H9 (cell line): ENCODE measurements around the gene ARHGAP26. TPM values are rescaled to one million over a fixed set of nuclear protein-coding genes. Genes with fewer than 3 reads are reported as not detected.

ENCODE experiments used
- DNase-seq: peaks from one replicate; pipeline ENCODE4 v3.0.0-alpha.2; 2017
- H2AFZ ChIP-seq: one replicate; pipeline ENCODE4 v1.6.1; 2013; ENCODE audit warnings: mild to moderate bottlenecking, low read length, control low read depth, moderate library complexity
- H2AK5ac ChIP-seq: 2 replicates; pipeline ENCODE4 v1.6.1; 2013; ENCODE audit warnings: low read length, control low read depth, mixed read lengths; ENCODE audit not compliant: insufficient read length
- H2BK120ac ChIP-seq: one replicate; pipeline ENCODE4 v1.6.1; 2013; ENCODE audit warnings: low read depth, mild to moderate bottlenecking, low read length, control low read depth, inconsistent platforms; ENCODE audit not compliant: poor library complexity, severe bottlenecking
- H2BK12ac ChIP-seq: 2 replicates; pipeline ENCODE4 v1.6.1; 2013; ENCODE audit warnings: low read length, control low read depth, mixed read lengths, low read depth; ENCODE audit not compliant: insufficient read length
- H2BK15ac ChIP-seq: 2 replicates; pipeline ENCODE4 v1.6.1; 2013; ENCODE audit warnings: low read depth, low read length, control low read depth
- H2BK20ac ChIP-seq: one replicate; pipeline ENCODE4 v1.6.1; 2013; ENCODE audit warnings: low read depth, mild to moderate bottlenecking, low read length, control low read depth, inconsistent platforms; ENCODE audit not compliant: poor library complexity, severe bottlenecking
- H2BK5ac ChIP-seq: 2 replicates; pipeline ENCODE4 v1.6.1; 2013; ENCODE audit warnings: low read length, control low read depth, mixed read lengths; ENCODE audit not compliant: insufficient read length
- H3K14ac ChIP-seq: 2 replicates; pipeline ENCODE4 v1.6.1; 2013; ENCODE audit warnings: low read length, control low read depth; ENCODE audit not compliant: insufficient read depth
- H3K18ac ChIP-seq: 2 replicates; pipeline ENCODE4 v1.6.1; 2013; ENCODE audit warnings: low read depth, mild to moderate bottlenecking, mixed read lengths, low read length, control low read depth; ENCODE audit not compliant: insufficient read length
- H3K23ac ChIP-seq: 2 replicates; pipeline ENCODE4 v1.6.1; 2013; ENCODE audit warnings: low read length, control low read depth, mixed read lengths, low read depth; ENCODE audit not compliant: insufficient read length
- H3K23me2 ChIP-seq: 2 replicates; pipeline ENCODE4 v1.6.1; 2013; ENCODE audit warnings: low read depth, mild to moderate bottlenecking, mixed read lengths, low read length, control low read depth; ENCODE audit not compliant: insufficient read length, poor library complexity, severe bottlenecking
- H3K27ac ChIP-seq: 2 replicates; pipeline ENCODE4 v1.5.1; 2013; ENCODE audit warnings: low read length, control low read depth, mixed read lengths, low read depth; ENCODE audit not compliant: insufficient read length
- H3K27me3 ChIP-seq: 2 replicates; pipeline ENCODE4 v1.6.1; 2013; ENCODE audit warnings: low read length, control low read depth, inconsistent platforms; ENCODE audit not compliant: insufficient read depth
- H3K4ac ChIP-seq: 2 replicates; pipeline ENCODE4 v1.6.1; 2013; ENCODE audit warnings: low read depth, mild to moderate bottlenecking, control low read depth, inconsistent platforms, low read length, moderate library complexity
- H3K4me1 ChIP-seq: 2 replicates; pipeline ENCODE4 v1.6.1; 2013; ENCODE audit warnings: low read length, control low read depth, inconsistent platforms; ENCODE audit not compliant: insufficient read depth
- H3K4me2 ChIP-seq: 2 replicates; pipeline ENCODE4 v1.6.1; 2013; ENCODE audit warnings: low read length, control low read depth, mixed read lengths; ENCODE audit not compliant: insufficient read length, insufficient read depth
- H3K56ac ChIP-seq: 2 replicates; pipeline ENCODE4 v1.6.1; 2013; ENCODE audit warnings: low read depth, mild to moderate bottlenecking, mixed read lengths, low read length, control low read depth; ENCODE audit not compliant: insufficient read length
- H3K79me1 ChIP-seq: 2 replicates; pipeline ENCODE4 v1.6.1; 2013; ENCODE audit warnings: low read depth, mild to moderate bottlenecking, moderate library complexity, low read length, control low read depth, inconsistent platforms; ENCODE audit not compliant: insufficient read depth, poor library complexity, severe bottlenecking
- H3K79me2 ChIP-seq: 2 replicates; pipeline ENCODE4 v1.6.1; 2013; ENCODE audit warnings: low read length, control low read depth, inconsistent platforms; ENCODE audit not compliant: insufficient read depth
- H3K9ac ChIP-seq: 2 replicates; pipeline ENCODE4 v1.6.1; 2013; ENCODE audit warnings: low read length, control low read depth, mixed read lengths; ENCODE audit not compliant: insufficient read length; ENCODE audit errors: extremely low read depth
- H3K9me3 ChIP-seq: one replicate; pipeline ENCODE4 v1.6.1; 2013; ENCODE audit warnings: low read depth, low read length, inconsistent platforms; ENCODE audit not compliant: control insufficient read depth
- H3T11ph ChIP-seq: one replicate; pipeline ENCODE4 v1.6.1; 2013; ENCODE audit warnings: mild to moderate bottlenecking, low read length, control low read depth, inconsistent platforms
- H4K20me1 ChIP-seq: one replicate; pipeline ENCODE4 v1.6.1; 2013; ENCODE audit not compliant: control insufficient read depth, insufficient read length, insufficient read depth
- H4K5ac ChIP-seq: 2 replicates; pipeline ENCODE4 v1.6.1; 2013; ENCODE audit warnings: low read depth, mild to moderate bottlenecking, mixed read lengths, low read length, control low read depth; ENCODE audit not compliant: insufficient read length
- H4K8ac ChIP-seq: replicated peaks from 2 replicates; pipeline ENCODE4 v1.6.1; 2013; ENCODE audit warnings: low read length, control low read depth, mixed read lengths, low read depth; ENCODE audit not compliant: insufficient read length
- H4K91ac ChIP-seq: 2 replicates; pipeline ENCODE4 v1.6.1; 2013; ENCODE audit warnings: low read depth, mild to moderate bottlenecking, moderate library complexity, mixed read lengths, low read length, control low read depth; ENCODE audit not compliant: insufficient read length
- H3K27ac Mint-ChIP-seq, 3 experiments: 2 replicates in 2 of 3; 3 replicates in 1 of 3; pipeline ENCODE4 v1.8.0; 2020 to 2021; ENCODE audit warnings: mixed read lengths in 3 of 3, mild to moderate bottlenecking in 1 of 3, moderate library complexity in 1 of 3
- H3K27me3 Mint-ChIP-seq: 2 replicates; pipeline ENCODE4 v1.8.0; 2021; ENCODE audit warnings: low read depth, mild to moderate bottlenecking, moderate library complexity, mixed read lengths
- H3K36me3 Mint-ChIP-seq, 3 experiments: 2 replicates in 2 of 3; 3 replicates in 1 of 3; pipeline ENCODE4 v1.8.0; 2020 to 2021; ENCODE audit warnings: low read depth in 3 of 3, mixed read lengths in 3 of 3; ENCODE audit not compliant: insufficient read depth in 1 of 3
- H3K4me1 Mint-ChIP-seq, 2 experiments: 2 replicates each; pipeline ENCODE4 v1.8.0; 2020; ENCODE audit warnings: mixed read lengths in 2 of 2
- H3K4me3 Mint-ChIP-seq, 2 experiments: 2 replicates in 1 of 2; 3 replicates in 1 of 2; pipeline ENCODE4 v1.8.0; 2020 to 2021; ENCODE audit warnings: mild to moderate bottlenecking in 2 of 2, mixed read lengths in 2 of 2, moderate library complexity in 1 of 2
- H3K9me3 Mint-ChIP-seq, 2 experiments: 2 replicates in 1 of 2; 3 replicates in 1 of 2; pipeline ENCODE4 v1.8.0; 2020; ENCODE audit warnings: mild to moderate bottlenecking in 2 of 2, mixed read lengths in 2 of 2, moderate library complexity in 1 of 2
- WGBS: extraction: QIAGEN DNeasy Blood & Tissue Kit; methylation state at CpG from one replicate; pipeline ENCODE4 v1.1.7; 2013; ENCODE audit warnings: missing lambda C conversion rate, low lambda C conversion rate, mixed read lengths; ENCODE audit not compliant: insufficient read length; ENCODE audit errors: extremely low coverage; 5-methylcytosine and 5-hydroxymethylcytosine counted together
- total RNA-seq: library from RNA; stranded (reverse); gene quantifications from 2 replicates; pipeline ENCODE4 v1.2.1, GENCODE V29; 2021
- TF ChIP-seq, protein P1 (sequence below): fragments of 200-600 bp; sonication (generic); conservative IDR thresholded peaks from 3 replicates; pipeline ENCODE4 v1.8.0; 2021; ENCODE audit warnings: antibody characterized with exemption, mild to moderate bottlenecking

Gene ARHGAP26
- total RNA-seq, 1 experiment from 2014 or later = 13.8 TPM

DNA sequence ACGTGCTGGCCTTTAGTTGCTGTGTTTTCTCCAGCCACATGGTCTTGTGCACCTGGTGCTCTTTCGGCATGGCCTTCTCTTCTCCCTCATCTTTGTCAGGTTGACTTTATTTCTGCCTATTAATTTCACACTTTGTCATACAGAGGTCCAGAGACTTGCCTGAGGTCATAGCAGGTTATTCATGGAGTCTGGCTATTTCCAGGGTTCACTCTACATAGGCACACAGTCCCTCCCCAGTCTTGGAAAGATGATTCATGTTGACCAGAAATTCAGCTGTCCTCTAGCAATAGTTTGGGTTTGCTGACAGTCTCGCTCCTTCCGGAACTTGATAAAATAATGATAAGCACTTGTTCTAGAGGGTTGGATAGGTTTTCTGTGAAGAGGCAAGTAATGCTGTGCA is 81.6 kb downstream of the ARHGAP26 start:
- Histone ChIP-seq H3K9me3 (no peaks in the 10 kb centered on the region), H2BK20ac (no peak overlapping the region), H4K91ac (no peak overlapping the region), H3K4me2 (no peak overlapping the region), H4K20me1 (no peaks in the 10 kb centered on the region), H3K14ac (no peak overlapping the region), H4K5ac (no peak overlapping the region), H2AK5ac (no peak overlapping the region), H3K23me2 (no peaks in the 10 kb centered on the region), H2AFZ (no peak overlapping the region), H3K18ac (no peak overlapping the region), H3K23ac (no peak overlapping the region), H2BK120ac (no peak overlapping the region), H3K27me3 (no peaks in the 10 kb centered on the region), H3K79me1 (no peaks in the 10 kb centered on the region), H4K8ac (no peak overlapping the region), H2BK12ac (no peak overlapping the region), H3K9ac (no peak overlapping the region), H3T11ph (no peak overlapping the region), H2BK15ac (no peak overlapping the region), H2BK5ac (no peak overlapping the region), H3K4me1 (peaks cover 4% of the 10 kb centered on the region; the same call in 1 of the 2 replicates), H3K27ac (no peak overlapping the region), H3K56ac (no peak overlapping the region), H3K4ac (no peak overlapping the region), H3K79me2 (no peaks in the 10 kb centered on the region; the same call in 1 of the 2 replicates)
- Mint-ChIP-seq H3K4me3 (no peak overlapping the region), H3K9me3 (no peaks in the 10 kb centered on the region; a peak in 2 of 5 replicates), H3K36me3 (no peaks in the 10 kb centered on the region), H3K4me1 (peaks cover 42 to 45% of the 10 kb centered on the region in 2 experiments), H3K27ac (peak overlapping the region in 1 of 3 experiments; percentile 21; a peak in 1 of 7 replicates), H3K27me3 (no peaks in the 10 kb centered on the region)
- TF ChIP-seq, protein P1, sequence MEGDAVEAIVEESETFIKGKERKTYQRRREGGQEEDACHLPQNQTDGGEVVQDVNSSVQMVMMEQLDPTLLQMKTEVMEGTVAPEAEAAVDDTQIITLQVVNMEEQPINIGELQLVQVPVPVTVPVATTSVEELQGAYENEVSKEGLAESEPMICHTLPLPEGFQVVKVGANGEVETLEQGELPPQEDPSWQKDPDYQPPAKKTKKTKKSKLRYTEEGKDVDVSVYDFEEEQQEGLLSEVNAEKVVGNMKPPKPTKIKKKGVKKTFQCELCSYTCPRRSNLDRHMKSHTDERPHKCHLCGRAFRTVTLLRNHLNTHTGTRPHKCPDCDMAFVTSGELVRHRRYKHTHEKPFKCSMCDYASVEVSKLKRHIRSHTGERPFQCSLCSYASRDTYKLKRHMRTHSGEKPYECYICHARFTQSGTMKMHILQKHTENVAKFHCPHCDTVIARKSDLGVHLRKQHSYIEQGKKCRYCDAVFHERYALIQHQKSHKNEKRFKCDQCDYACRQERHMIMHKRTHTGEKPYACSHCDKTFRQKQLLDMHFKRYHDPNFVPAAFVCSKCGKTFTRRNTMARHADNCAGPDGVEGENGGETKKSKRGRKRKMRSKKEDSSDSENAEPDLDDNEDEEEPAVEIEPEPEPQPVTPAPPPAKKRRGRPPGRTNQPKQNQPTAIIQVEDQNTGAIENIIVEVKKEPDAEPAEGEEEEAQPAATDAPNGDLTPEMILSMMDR = no peak
- no CpG with 5 or more reads among the region's 4 CpGs for WGBS
- DNase-seq = no peak
